HuH-7.5 (cell line): ENCODE measurements around the gene CDYL2.
"Not testable (repeated sequence)": the region's sequence is repeated elsewhere in the genome, so short reads cannot be mapped to it uniquely, and the experiment has no call there.

ENCODE experiments used
- DNase-seq: peaks from one replicate; pipeline ENCODE4 v3.0.0; 2011; ENCODE audit warnings: low spot score

Gene CDYL2

DNA sequence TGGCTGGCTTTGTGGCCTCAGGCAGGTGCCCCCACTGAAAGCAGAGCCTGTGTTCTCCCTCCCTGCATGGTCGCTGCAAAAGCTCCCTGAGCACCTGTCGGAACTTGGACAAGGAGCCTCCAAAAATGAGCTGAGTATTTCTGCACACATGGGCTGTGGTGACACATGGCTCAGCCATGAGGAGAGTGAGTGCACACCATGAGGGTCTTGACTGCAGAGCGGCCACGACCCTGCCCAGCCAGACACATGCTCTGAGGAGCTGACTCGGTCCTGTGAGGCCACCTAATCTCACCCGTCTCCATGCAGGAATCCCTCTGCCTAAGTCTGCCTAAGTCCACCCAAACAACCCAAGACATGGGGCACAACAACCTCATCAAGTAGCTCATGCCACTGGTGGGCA, 134.7 kb downstream of the CDYL2 start:
- no peak for DNase-seq

DNA sequence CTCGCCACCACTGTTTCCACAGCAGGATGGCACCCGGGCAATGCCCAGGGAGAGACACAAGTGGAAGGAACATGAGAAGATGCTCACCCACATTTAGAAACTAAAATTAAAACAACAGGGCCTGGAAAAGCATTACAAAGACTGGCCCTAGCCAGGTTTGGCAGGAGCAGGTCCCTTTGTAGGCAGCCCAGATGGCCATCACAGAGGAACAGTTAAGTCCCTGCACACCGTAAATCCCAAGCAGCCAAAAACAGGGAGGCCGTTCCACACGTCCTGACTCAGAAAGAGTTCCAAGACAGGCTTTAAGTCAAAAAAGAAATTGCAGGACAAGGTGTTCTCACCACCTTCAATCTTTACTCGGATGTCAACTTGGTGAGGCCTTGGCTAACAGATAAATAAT, 136.5 kb downstream of the CDYL2 start:
- DNase-seq: no peak

DNA sequence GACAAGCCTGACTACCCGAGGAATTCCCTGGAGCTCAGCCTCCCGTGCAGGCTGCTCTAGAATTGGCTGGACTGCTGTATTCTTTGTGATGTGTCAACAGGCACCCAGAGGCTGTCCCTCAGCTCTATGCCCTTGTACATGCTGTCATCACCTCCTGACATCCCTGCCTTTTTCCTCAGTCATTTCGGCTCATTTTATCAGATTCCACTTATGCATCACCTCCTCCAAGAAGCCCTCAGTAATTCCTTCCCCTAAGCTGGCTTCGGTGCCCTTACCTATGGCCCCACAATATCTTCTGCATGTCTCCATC, 137.2 kb downstream of the CDYL2 start:
- DNase-seq: no peak

- DNase-seq: no peak
Observed at GRCh38 chr16:80666378-80667250, 137.8 kb downstream of the CDYL2 start.

DNA sequence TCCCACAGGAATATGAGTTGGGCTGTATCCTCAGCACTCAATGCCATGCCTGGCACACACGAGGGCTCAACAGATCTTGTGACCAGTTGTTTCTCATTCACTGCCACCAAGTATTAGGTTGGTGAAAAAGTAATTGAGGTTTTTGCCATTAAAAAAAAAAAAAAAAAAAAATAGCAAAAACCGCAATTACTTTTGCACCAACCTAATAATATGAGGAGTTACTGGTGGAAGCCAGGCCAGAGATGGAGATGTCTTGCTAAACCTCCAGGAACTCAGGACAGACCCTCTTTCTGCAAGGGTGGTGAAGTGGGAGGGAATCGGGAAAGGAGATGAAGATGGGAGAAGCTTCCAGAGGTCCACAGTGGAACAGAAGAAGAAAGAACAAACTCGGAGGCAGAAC, 139.0 kb downstream of the CDYL2 start:
- no peak for DNase-seq

GRCh38 chr16:80664786-80665185, 139.6 kb downstream of the CDYL2 start:
- no peak for DNase-seq

DNA sequence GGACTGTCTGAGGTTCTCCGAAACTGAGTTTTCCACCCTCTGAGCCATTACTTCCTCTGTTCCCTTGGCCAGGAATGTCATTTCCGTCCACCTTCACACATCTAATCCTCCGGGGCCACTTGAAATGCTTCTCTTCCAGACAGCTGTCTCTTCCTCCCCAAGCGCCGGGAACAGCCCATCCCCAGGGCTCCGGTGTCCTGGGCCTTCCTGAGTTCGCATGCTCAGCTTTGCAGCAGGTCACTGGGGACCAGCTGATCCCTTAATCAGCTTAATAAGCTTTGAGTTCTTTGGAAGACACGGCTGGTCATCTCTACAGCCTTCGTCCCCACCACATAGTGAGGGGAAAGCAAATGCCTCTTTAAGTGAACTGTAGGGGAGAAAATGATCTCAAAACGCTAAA, 140.2 kb downstream of the CDYL2 start:
- no peak for DNase-seq

DNA sequence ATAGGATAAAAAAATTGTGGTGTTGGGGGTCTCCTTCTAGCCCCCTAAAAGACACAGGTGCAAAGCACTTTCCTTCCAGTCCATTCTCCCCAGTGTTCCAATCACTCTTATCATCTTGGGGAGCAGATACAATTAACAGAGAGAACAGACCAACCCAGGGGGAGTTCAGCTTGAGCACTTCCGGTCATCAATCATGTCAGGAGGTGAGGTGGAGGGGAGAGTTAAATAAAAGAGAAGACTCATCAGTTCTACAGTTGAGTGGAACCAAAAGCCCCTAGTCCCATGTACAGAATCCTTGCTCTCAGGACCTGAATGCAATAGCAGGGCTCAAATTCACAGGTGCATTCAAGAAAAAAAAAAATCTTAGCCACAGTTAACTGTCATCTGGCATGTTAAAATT, 141.3 kb downstream of the CDYL2 start:
- DNase-seq: no peak

DNA sequence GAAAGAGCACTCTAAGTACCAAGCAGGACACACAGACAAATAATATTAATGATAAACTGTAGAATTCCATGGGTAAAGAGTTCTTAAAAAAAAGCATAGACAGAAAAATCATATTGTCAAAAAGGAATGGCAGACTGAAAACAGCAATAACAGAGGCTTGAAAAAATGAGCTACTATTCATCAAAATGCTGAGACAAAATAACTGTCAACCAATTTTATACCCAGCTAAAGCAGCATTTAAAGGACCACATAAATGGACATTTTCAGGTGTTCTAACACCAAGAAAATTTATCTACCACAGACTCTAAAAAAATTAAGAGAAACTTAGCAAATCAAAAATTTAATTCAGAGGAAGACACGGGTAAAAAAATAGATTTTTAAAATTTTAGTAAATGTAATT, 144.5 kb downstream of the CDYL2 start:
- DNase-seq: no peak

- DNase-seq: no peak
Observed at GRCh38 chr16:80656711-80657150, 147.7 kb downstream of the CDYL2 start.

- no peak for DNase-seq
Observed at GRCh38 chr16:80656161-80656560, 148.2 kb downstream of the CDYL2 start.

GRCh38 chr16:80655751-80656150, 148.6 kb downstream of the CDYL2 start:
- no peak for DNase-seq

DNA sequence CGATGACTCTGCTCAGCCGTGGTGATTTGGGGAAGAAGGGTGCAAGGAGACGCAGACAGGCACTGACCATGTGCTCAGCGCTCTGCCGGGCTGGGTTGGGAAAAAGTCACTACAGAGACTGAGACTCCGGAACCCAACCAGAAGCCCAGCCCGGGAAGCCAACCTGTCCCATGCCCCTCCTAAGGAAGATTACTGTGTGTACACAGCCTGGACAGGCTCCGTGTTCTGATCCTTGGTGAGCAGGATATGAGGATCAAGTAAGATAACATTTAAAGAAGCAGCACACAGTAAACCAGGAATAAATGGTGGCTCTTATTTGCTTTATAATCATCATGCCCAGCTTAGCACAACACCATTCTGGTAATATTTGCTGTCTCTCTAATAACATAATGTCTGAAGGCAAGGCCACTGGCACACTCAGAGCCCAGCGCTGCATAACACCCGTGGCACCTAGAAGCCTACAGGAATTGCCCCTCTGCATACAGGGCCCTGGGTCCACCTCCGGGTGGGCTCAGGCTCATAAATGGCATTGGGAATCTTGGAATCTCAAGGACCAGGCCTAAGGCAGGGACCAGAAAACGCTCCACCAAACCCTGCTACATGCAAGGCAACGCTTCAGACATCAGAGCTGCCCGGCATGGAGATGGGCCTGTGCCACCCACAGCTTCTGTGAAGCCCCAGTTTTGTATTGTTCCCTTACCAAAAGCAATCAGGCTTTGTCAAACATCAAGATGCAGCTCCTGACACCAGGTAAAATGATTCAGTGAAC, 150.1 kb downstream of the CDYL2 start:
- DNase-seq: no peak

GRCh38 chr16:80652441-80652840, 152.0 kb downstream of the CDYL2 start:
- DNase-seq: no peak

DNA sequence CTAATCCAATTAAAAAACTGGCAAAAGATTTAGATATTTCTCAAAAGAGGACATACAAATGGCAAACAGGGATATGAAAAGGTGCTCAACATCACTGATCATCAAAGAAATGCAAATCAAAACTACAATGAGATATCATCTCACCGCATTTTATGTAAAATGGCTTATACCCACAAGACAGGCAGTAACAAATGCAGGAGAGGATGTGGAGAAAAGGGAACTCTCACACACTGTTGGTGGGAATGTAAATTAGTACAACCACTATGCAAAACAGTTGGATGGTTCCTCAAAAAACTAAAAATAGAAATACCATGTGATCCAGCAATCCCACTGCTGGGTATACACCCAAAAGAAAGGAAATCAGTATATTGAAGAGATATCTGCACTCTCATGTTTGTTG, 154.1 kb downstream of the CDYL2 start:
- not testable (repeated sequence) for DNase-seq

GRCh38 chr16:80640316-80640715, 164.1 kb downstream of the CDYL2 start:
- DNase-seq: no peak

- DNase-seq: no peak
Observed at GRCh38 chr16:80639636-80640035, 164.8 kb downstream of the CDYL2 start.

- no peak for DNase-seq
Observed at GRCh38 chr16:80637621-80638020, 166.8 kb downstream of the CDYL2 start.

DNA sequence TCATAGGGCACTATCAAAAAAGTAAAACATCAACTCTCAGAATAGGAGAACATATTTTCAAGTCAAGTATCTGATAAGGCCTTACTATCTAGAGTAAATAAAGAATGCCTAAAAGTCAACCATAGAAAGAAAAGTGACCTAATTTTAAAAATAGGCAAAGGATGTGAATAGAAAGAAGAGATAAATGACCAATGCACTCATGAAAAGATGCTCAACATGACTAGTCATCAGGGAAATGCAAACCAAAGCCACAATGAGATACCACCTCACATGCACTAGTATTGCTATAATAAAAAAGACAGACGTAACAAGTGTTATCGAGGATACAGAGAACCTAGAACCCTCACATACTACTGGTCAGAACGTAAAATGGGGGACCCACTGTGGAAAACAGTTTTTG, 172.8 kb downstream of the CDYL2 start:
- no peak for DNase-seq

- DNase-seq: no peak
Observed at GRCh38 chr16:80628254-80628653, 176.1 kb downstream of the CDYL2 start.

- DNase-seq: no peak
Observed at GRCh38 chr16:80627108-80627507, 177.3 kb downstream of the CDYL2 start.

DNA sequence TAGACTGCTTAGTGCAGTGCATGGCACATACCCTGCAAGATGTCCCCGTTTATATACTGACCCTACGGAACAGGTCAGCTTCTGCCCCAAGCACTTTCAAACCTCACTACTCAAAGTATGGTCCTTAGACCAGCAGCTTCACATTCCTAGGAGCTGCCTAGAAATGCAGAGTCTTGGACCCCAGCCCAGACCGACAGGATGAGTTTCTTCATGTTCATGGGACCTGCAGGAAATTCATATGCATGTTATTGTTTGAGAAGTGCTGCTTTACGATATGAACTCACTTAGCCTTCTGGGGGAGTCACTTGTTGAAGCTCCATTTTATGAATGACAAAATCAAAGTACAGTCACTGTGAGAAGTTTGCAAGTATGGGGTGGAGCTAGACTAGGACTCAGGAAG, 181.0 kb downstream of the CDYL2 start:
- no peak for DNase-seq

- no peak for DNase-seq
Observed at GRCh38 chr16:80622007-80622406, 182.4 kb downstream of the CDYL2 start.
